Left lung (tissue), 10 donors: ENCODE results near the gene NAB1. TPM values are rescaled to one million over a fixed set of nuclear protein-coding genes. Genes with fewer than 3 reads are reported as not detected.

ENCODE experiments used
- ATAC-seq: fragments of 200-7000 bp; cut with Tn5 transposase; one replicate; pipeline ENCODE4 v1.9.1; 2020; ENCODE audit warnings: moderate library complexity
- DNase-seq, 4 donors: peaks; one replicate each; pipeline ENCODE4 v3.0.0-alpha.2; 2013 to 2020
- H3K27ac ChIP-seq, 2 donors: fragments of 200-600 bp; sonication (generic) in 1 of 2; one replicate each; pipeline versions ENCODE4 v1.5.0 to v1.8.0; 2020 to 2021
- H3K27me3 ChIP-seq, 2 donors: fragments of 200-600 bp; sonication (generic) in 1 of 2; one replicate each; pipeline versions ENCODE4 v1.5.0 to v1.8.0; 2020 to 2021
- H3K36me3 ChIP-seq, 2 donors: fragments of 200-600 bp; sonication (generic) in 1 of 2; one replicate each; pipeline versions ENCODE4 v1.5.0 to v1.8.0; 2020 to 2021
- H3K4me1 ChIP-seq, 2 donors: fragments of 200-600 bp; one replicate each; pipeline ENCODE4 v1.8.0; 2021
- H3K4me3 ChIP-seq, 2 donors: fragments of 200-600 bp; sonication (generic) in 1 of 2; one replicate each; pipeline versions ENCODE4 v1.5.0 to v1.8.0; 2020 to 2021; ENCODE audit warnings: mild to moderate bottlenecking in 1 of 2
- H3K9me3 ChIP-seq, 2 donors: fragments of 200-600 bp; sonication (generic) in 1 of 2; one replicate each; pipeline versions ENCODE4 v1.5.0 to v1.8.0; 2020 to 2021
- intact Hi-C, 2 donors: fragments of 100-400 bp; cut with DNase I; formaldehyde crosslinking; loops; one replicate each; pipeline versions ENCODE4 v1.11.2 to v1.14.2; 2022
- polyA plus RNA-seq, 6 donors: library from polyadenylated mRNA; unstranded; fragments of 120-200 nt; gene quantifications; one replicate each; pipeline ENCODE4 v1.2.1, GENCODE V29; 2013; ENCODE audit not compliant: insufficient read length in 6 of 6
- total RNA-seq, 2 donors: library from RNA; stranded (reverse); fragmentation: NEBNext Ultra II Directional; extraction: Animal tissue kit (Norgen Biotek cat#: 25700); gene quantifications; one replicate each; pipeline ENCODE4 v1.2.1, GENCODE V29; 2021
- TF ChIP-seq, protein P1 (sequence below), 2 donors: fragments of 200-600 bp; sonication (generic) in 1 of 2; IDR thresholded peaks; one replicate each; pipeline versions ENCODE4 v1.5.0 to v1.8.0; 2021; ENCODE audit warnings: antibody characterized with exemption in 2 of 2
- donor health status: DM: no; HTN: yes; CAD: no.
- donor health status: DM: no; HTN: no; CAD: no.

The NAB1 gene
- total and polyA plus RNA-seq, 8 donors = 28.4 to 85.3 (median 75.3) TPM

DNA sequence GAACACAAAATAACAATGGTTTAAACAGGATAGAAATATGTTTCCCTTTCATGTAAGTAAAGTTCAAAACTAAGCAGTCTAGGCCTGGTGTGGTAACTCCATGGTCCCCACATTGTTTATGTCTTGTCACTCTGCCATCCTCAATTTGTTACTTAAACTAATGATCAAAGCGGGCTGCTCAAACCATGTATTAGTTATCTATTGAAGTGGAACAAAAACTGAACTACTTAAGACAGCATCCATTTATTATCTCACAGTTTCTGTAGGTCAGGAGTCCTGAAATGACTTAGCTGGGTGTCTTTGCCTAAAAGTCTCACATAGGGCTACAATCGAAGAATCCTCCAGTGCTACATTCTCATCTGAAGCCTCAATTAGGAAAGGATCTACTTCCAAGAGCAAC is 91.6 kb downstream of the NAB1 start:
- intact Hi-C loops = no loop called here
- Histone ChIP-seq H3K36me3 (no peaks in the 10 kb centered on the region), H3K27ac (no peak overlapping the region), H3K4me1 (no peaks in the 10 kb centered on the region), H3K4me3 (no peak overlapping the region), H3K27me3 (no peaks in the 10 kb centered on the region), H3K9me3 (no peaks in the 10 kb centered on the region)
- ATAC-seq (no peak), DNase-seq (no peak)
- TF ChIP-seq, protein P1, sequence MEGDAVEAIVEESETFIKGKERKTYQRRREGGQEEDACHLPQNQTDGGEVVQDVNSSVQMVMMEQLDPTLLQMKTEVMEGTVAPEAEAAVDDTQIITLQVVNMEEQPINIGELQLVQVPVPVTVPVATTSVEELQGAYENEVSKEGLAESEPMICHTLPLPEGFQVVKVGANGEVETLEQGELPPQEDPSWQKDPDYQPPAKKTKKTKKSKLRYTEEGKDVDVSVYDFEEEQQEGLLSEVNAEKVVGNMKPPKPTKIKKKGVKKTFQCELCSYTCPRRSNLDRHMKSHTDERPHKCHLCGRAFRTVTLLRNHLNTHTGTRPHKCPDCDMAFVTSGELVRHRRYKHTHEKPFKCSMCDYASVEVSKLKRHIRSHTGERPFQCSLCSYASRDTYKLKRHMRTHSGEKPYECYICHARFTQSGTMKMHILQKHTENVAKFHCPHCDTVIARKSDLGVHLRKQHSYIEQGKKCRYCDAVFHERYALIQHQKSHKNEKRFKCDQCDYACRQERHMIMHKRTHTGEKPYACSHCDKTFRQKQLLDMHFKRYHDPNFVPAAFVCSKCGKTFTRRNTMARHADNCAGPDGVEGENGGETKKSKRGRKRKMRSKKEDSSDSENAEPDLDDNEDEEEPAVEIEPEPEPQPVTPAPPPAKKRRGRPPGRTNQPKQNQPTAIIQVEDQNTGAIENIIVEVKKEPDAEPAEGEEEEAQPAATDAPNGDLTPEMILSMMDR (IDR thresholded peaks at IDR 0.05) = no peak

Other genes starting within 250 kb of the NAB1 start
- 10 to 100 TPM; 38.2 to 46.6 TPM for gene MFSD6, start 240.7 kb upstream of the NAB1 start, total RNA-seq
- 10 to 100 TPM; 21.5 to 25.1 (median 24.6) TPM for gene MFSD6, start 240.7 kb upstream of the NAB1 start, polyA plus RNA-seq
- gene NEMP2, start 114.4 kb upstream of the NAB1 start, total RNA-seq = 1 to 10 TPM; 8.1 to 9.3 TPM
- 10 to 100 TPM; 10.2 to 22.8 (median 17.8) TPM for gene NEMP2, start 114.4 kb upstream of the NAB1 start, polyA plus RNA-seq
- 100 to 1,000 TPM; 192 to 346 TPM for gene GLS, start 231.7 kb downstream of the NAB1 start, total RNA-seq
- 100 to 1,000 TPM; 114 to 125 (median 122) TPM for gene GLS, start 231.7 kb downstream of the NAB1 start, polyA plus RNA-seq